HG03139 (cell line): Measurements from ENCODE around the gene MYO5C.
A peak's percentile ranks its signal among the peaks of the same experiment; 100 is the strongest.

Experiments used
- ATAC-seq: cut with Tn5 transposase; IDR thresholded peaks from one replicate; pipeline ENCODE4 v1.9.1; 2021; ENCODE audit not compliant: unreplicated experiment

MYO5C gene

GRCh38 chr15:52278636-52279367 lies 16.8 kb downstream of the MYO5C start:
- ATAC-seq, result no peak

GRCh38 chr15:52278135-52278534 lies 17.5 kb downstream of the MYO5C start:
- no peak for ATAC-seq

- ATAC-seq, result no peak
These were observed 18.0 kb downstream of the MYO5C start for GRCh38 chr15:52277575-52277974.

GRCh38 chr15:52276256-52276770 lies 19.3 kb downstream of the MYO5C start:
- no peak for ATAC-seq

GRCh38 chr15:52263563-52264282 lies 31.9 kb downstream of the MYO5C start:
- ATAC-seq, result no peak

GRCh38 chr15:52262364-52262763 lies 33.2 kb downstream of the MYO5C start:
- ATAC-seq, result no peak

- ATAC-seq, result peak; percentile 96
These were observed 33.9 kb downstream of the MYO5C start for GRCh38 chr15:52261498-52262242.

GRCh38 chr15:52261026-52261425 lies 34.6 kb downstream of the MYO5C start:
- ATAC-seq, result no peak

- ATAC-seq, result no peak
These were observed 36.1 kb downstream of the MYO5C start for GRCh38 chr15:52259503-52259902.

- no peak for ATAC-seq
These were observed 37.1 kb downstream of the MYO5C start for GRCh38 chr15:52258461-52258860.

GRCh38 chr15:52257734-52258062 lies 37.9 kb downstream of the MYO5C start:
- no peak for ATAC-seq

- no peak for ATAC-seq
These were observed 38.5 kb downstream of the MYO5C start for GRCh38 chr15:52256930-52257733.

- ATAC-seq, result no peak
These were observed 39.2 kb downstream of the MYO5C start for GRCh38 chr15:52256366-52256765.

GRCh38 chr15:52255935-52256334 lies 39.7 kb downstream of the MYO5C start:
- no peak for ATAC-seq

GRCh38 chr15:52255008-52255407 lies 40.6 kb downstream of the MYO5C start:
- ATAC-seq, result no peak

- no peak for ATAC-seq
These were observed 41.2 kb downstream of the MYO5C start for GRCh38 chr15:52254391-52254790.

GRCh38 chr15:52252781-52253180 lies 42.8 kb downstream of the MYO5C start:
- no peak for ATAC-seq

GRCh38 chr15:52251144-52251860 lies 44.3 kb downstream of the MYO5C start:
- no peak for ATAC-seq

GRCh38 chr15:52247461-52247860 lies 48.1 kb downstream of the MYO5C start:
- no peak for ATAC-seq

GRCh38 chr15:52246686-52247431 lies 48.7 kb downstream of the MYO5C start:
- no peak for ATAC-seq
